ENCODE measurements around the gene INTS1.

INTS1 gene

DNA sequence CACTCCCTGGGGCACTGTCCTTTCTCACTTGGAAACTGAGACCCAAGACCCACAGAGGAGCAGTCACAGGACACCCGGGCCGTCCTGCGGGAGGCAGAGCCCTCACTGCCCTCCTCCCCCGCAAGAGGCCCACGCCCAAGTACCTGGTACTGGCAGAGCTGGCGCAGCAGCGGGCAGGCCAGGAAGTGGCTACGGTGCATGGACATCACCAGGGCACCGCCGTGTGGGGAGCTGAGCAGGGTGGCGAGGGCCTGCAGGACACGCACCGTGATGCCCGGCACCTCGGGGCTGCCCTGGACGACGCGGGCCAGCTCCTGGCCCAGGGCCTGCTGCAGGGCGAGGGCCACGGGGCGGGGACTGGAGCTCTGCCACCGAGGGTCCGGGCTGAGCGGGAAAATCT, 24.9 kb downstream of the INTS1 start:
- no peak overlapping the region for H3K27ac ChIP-seq
- TF ChIP-seq CTCF (conservative IDR thresholded peaks at IDR 0.05) = no peak
- TF ChIP-seq ZFX (IDR thresholded peaks at IDR 0.05) = no peak

GRCh38 chr7:1478480-1478879, 25.7 kb downstream of the INTS1 start:
- TF ChIP-seq ZFX (IDR thresholded peaks at IDR 0.05) = no peak
- TF ChIP-seq CTCF (conservative IDR thresholded peaks at IDR 0.05) = no peak
- no peak overlapping the region for H3K27ac ChIP-seq

- no peak for TF ChIP-seq ZFX (IDR thresholded peaks at IDR 0.05)
- no peak for TF ChIP-seq CTCF (conservative IDR thresholded peaks at IDR 0.05)
These were observed 27.3 kb downstream of the INTS1 start for GRCh38 chr7:1476859-1477258.

DNA sequence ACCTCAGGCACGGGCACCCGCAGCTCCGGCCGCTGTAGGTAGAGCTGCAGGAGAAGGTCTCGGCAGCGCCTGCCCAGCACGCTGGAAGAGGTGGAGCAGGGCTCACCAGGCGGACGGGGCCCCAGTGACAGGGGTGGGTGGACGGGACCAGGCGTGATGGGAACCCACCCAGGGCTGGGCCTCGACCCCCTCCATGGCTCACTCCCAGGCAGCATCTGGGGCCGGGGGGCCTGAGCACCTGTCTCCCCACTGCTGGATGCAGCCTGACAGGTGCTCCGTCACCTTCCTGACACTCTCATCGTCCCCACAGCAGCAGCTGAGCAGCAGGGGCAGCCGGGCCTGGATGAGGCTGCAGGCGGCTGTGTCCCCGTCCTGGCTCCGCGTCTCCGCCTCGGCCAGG, 28.2 kb downstream of the INTS1 start:
- TF ChIP-seq ZFX (IDR thresholded peaks at IDR 0.05) = no peak
- TF ChIP-seq CTCF (conservative IDR thresholded peaks at IDR 0.05) = no peak
- no peak overlapping the region for H3K27ac ChIP-seq

More at GRCh38 chr7:1476859-1477258, 27.3 kb downstream of the INTS1 start:
- H3K27ac ChIP-seq = no peak overlapping the region

DNA sequence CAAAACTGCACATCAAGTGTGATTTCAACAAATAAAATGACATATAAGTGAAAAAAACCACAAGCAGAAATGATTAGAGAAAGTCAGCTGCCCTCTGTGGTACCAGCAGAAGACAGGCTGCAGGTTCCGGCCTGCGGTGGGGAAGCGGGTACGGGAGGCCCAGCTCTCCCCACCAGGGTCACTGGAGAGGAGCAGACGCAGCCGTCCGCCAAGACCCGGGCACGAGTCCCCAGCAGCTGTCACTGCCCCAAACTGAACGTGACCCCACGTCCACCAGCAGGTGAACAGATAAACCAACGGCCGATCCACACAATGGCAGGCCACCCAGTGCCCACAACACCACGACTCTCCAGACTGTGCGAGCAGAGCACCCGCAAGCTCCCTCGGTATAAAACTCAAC, 28.8 kb downstream of the INTS1 start:
- TF ChIP-seq CTCF (conservative IDR thresholded peaks at IDR 0.05) = no peak
- H3K27ac ChIP-seq = no peak overlapping the region

- H3K27ac ChIP-seq = peak overlapping the region; percentile 46
- TF ChIP-seq ZFX (IDR thresholded peaks at IDR 0.05) (no peak), CTCF (conservative IDR thresholded peaks at IDR 0.05) (no peak)
These were observed 29.5 kb downstream of the INTS1 start for GRCh38 chr7:1474736-1475135.

GRCh38 chr7:1473864-1474512, 30.2 kb downstream of the INTS1 start:
- peak overlapping the region; percentile 46 for H3K27ac ChIP-seq
- TF ChIP-seq ZFX (IDR thresholded peaks at IDR 0.05) (no peak), CTCF (conservative IDR thresholded peaks at IDR 0.05) (peak; percentile 95)

All from C4-2B (cell line).